Airway epithelial cell (primary cell): Measurements from ENCODE around the gene EPC1. TPM values are rescaled to one million over a fixed set of nuclear protein-coding genes. Genes with fewer than 3 reads are reported as not detected.

Source experiments
- total RNA-seq: library from RNA; depleted of rRNA; stranded (reverse); fragments of >200 nt; gene quantifications from 2 replicates; pipeline ENCODE4 v1.2.3, GENCODE V29; 2015

EPC1 gene, protein sequence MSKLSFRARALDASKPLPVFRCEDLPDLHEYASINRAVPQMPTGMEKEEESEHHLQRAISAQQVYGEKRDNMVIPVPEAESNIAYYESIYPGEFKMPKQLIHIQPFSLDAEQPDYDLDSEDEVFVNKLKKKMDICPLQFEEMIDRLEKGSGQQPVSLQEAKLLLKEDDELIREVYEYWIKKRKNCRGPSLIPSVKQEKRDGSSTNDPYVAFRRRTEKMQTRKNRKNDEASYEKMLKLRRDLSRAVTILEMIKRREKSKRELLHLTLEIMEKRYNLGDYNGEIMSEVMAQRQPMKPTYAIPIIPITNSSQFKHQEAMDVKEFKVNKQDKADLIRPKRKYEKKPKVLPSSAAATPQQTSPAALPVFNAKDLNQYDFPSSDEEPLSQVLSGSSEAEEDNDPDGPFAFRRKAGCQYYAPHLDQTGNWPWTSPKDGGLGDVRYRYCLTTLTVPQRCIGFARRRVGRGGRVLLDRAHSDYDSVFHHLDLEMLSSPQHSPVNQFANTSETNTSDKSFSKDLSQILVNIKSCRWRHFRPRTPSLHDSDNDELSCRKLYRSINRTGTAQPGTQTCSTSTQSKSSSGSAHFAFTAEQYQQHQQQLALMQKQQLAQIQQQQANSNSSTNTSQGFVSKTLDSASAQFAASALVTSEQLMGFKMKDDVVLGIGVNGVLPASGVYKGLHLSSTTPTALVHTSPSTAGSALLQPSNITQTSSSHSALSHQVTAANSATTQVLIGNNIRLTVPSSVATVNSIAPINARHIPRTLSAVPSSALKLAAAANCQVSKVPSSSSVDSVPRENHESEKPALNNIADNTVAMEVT
- total RNA-seq: 9.0 and 15.5 TPM in 2 replicates

DNA sequence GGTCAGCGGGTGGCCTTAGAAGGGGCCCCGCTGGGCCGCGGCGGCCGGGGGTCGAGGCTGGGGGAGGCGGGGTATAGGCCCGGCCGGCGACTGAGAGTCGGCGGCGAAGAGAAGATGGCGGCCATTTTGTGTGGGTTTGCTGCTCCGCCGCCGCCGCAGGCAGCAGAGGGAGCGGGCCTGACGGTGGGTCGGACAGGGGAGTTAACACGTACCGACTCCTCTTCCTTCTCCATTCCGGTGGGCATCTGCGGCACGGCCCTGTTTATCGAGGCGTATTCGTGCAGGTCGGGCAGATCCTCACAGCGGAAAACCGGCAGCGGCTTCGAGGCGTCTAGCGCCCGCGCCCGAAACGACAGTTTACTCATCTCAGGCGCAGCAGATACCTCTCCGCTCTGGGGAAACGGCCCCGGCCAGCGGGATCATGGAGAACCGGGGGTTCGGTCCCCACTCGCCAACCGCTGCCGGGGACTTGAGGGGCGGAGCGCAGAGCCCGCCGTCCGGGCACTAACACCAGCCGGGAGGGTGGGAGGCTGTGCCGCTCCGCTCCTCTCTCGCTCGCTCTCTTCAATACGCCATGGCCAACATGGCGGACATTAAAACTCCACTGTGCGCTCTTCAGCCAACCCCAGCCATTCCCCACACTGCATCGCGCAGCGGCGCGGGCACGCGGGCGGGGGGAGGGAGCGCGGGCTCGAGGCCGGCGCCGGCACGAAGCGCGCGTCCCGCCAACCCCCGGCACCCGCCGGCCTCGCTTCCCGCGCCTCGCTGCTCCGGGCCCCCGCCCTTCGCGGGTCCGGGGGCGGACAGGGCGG, at the start of gene EPC1:
EPC1 (minus strand) TSS at position 608 of the 812 bp plus-strand sequence; CDS start at position 365, 243 bp downstream.

Other genes with a start within 250 kb of the EPC1 start
- gene CCDC7, start 99.0 kb upstream of the EPC1 start, total RNA-seq: 1.9 and 3.7 TPM in 2 replicates